GM13977 (cell line): ENCODE data around the gene EIF2B2.

Source experiments
- DNase-seq: peaks from one replicate; pipeline ENCODE4 v3.0.0; 2012; ENCODE audit warnings: low spot score
- in situ Hi-C: fragments of 300-500 bp; cut with MboI; formaldehyde crosslinking; loops from one replicate; pipeline ENCODE4 v1.12.0; 2022; ENCODE audit warnings: low sequenced_read_pairs, low pct_unique_long_range_greater_than_20kb, mixed read lengths, inconsistent platforms; ENCODE audit not compliant: unreplicated experiment
- TF ChIP-seq, protein P1 (sequence below): IDR thresholded peaks from 2 replicates; pipeline ENCODE4 v1.5.1; 2012; ENCODE audit warnings: mild to moderate bottlenecking, control low read depth; ENCODE audit not compliant: insufficient read depth; ENCODE audit errors: extremely low read depth, missing control alignments

The EIF2B2 gene

GRCh38 chr14:75051556-75051899 lies 48.8 kb downstream of the EIF2B2 start:
- in situ Hi-C loops, result no loop called here
- TF ChIP-seq, protein P1, sequence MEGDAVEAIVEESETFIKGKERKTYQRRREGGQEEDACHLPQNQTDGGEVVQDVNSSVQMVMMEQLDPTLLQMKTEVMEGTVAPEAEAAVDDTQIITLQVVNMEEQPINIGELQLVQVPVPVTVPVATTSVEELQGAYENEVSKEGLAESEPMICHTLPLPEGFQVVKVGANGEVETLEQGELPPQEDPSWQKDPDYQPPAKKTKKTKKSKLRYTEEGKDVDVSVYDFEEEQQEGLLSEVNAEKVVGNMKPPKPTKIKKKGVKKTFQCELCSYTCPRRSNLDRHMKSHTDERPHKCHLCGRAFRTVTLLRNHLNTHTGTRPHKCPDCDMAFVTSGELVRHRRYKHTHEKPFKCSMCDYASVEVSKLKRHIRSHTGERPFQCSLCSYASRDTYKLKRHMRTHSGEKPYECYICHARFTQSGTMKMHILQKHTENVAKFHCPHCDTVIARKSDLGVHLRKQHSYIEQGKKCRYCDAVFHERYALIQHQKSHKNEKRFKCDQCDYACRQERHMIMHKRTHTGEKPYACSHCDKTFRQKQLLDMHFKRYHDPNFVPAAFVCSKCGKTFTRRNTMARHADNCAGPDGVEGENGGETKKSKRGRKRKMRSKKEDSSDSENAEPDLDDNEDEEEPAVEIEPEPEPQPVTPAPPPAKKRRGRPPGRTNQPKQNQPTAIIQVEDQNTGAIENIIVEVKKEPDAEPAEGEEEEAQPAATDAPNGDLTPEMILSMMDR, result no peak
- DNase-seq, result no peak

- no peak for DNase-seq
- in situ Hi-C loops, result no loop called here
- TF ChIP-seq, protein P1, result no peak
Observed at GRCh38 chr14:75053396-75054291, 50.9 kb downstream of the EIF2B2 start.

DNA sequence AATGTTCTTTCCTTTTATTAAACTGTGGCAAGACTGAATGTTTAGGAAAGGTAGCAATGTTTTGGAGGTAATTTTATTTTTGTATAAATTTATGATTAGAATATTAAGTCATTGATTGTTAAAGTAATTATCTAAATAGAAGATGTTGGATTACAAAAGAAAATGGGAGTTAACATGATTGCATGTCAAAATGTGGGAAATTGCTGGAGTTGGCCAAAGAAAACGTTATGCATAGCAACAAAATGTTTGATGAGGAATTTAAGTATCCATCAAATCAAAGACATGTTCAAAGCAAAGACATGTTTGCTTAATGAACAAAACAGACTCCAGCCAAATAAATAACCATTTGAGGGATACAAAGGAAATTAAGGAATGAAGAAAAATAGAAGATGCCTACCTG lies 51.7 kb downstream of the EIF2B2 start:
- in situ Hi-C loops, result no loop called here
- TF ChIP-seq, protein P1, result no peak
- DNase-seq, result no peak

DNA sequence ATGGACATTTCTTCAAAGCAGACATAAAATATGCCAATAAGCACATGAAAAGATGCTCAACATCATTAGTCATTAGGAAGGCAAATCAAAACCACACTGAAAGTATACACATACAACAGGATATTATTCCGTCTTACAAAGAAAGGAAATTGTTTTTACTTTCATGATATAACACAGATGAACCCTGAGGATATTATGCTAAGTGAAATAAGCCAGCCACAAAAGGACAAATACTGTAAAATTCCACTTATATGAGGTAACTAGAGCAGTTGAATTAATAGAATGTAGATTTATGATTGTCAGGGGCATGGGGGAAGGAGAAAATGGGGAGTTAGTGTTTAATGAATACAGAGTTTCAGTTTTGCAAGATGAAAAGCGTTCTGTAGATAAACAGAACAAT lies 56.9 kb downstream of the EIF2B2 start:
- no peak for DNase-seq
- TF ChIP-seq, protein P1, result no peak
- in situ Hi-C loops, result no loop called here

DNA sequence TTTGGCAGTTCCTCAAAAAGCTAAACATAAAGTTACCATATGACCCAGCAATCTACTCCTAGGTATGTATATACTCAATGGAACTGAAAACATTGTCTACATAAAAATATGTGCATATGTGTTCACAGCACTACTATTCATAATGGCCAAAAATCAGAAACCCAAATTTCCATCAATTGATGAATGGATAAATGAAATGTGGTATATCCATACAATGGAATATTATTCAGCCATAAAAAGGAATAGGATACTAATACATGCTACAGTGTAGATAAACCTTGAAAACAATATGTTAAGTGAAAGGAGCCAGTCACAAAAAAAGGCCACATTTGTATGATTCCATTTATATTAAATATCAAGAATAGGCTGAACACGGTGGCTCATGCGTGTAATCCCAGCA lies 57.7 kb downstream of the EIF2B2 start:
- in situ Hi-C loops, result no loop called here
- no peak for DNase-seq
- TF ChIP-seq, protein P1, result no peak
